ENCODE measurements around the gene C1RL. TPM values are rescaled to one million over a fixed set of nuclear protein-coding genes. Genes with fewer than 3 reads are reported as not detected.

Gene C1RL
- total RNA-seq, 1 donor from 2014 or later = 80.5 TPM

DNA sequence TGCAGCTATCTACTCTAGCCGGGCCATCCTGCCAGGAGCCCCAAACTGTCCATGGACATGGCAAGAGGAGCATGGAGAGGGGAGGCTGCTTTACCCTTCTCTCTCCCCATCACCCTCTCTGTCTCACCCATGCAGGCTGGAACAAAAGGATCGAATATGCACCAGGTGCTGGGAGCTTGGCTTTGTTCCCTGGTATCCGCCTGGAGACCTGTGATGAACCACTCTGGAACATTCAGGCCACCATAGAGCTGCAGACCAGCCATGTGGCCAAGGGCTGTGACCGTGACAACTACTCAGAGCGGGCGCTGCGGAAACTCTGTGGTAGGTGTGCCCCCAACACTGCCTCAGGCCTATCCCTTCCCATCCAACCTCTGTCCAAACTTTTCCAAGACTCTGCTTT is 27.1 kb upstream of the C1RL start:
- Histone ChIP-seq H3K27me3 (ENCODE audit: low read depth) (no peaks in the 10 kb centered on the region), H3K9me3 (no peaks in the 10 kb centered on the region), H3K4me1 (peaks cover 4% of the 10 kb centered on the region), H3K36me3 (peaks cover 31% of the 10 kb centered on the region), H3K27ac (no peak overlapping the region), H3K4me3 (no peak overlapping the region)
- ATAC-seq (no peak), DNase-seq (no peak)
- intact Hi-C loops (cut with DNase I) = no loop called here
- TF ChIP-seq, protein P1, sequence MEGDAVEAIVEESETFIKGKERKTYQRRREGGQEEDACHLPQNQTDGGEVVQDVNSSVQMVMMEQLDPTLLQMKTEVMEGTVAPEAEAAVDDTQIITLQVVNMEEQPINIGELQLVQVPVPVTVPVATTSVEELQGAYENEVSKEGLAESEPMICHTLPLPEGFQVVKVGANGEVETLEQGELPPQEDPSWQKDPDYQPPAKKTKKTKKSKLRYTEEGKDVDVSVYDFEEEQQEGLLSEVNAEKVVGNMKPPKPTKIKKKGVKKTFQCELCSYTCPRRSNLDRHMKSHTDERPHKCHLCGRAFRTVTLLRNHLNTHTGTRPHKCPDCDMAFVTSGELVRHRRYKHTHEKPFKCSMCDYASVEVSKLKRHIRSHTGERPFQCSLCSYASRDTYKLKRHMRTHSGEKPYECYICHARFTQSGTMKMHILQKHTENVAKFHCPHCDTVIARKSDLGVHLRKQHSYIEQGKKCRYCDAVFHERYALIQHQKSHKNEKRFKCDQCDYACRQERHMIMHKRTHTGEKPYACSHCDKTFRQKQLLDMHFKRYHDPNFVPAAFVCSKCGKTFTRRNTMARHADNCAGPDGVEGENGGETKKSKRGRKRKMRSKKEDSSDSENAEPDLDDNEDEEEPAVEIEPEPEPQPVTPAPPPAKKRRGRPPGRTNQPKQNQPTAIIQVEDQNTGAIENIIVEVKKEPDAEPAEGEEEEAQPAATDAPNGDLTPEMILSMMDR (IDR thresholded peaks at IDR 0.05) = no peak

DNA sequence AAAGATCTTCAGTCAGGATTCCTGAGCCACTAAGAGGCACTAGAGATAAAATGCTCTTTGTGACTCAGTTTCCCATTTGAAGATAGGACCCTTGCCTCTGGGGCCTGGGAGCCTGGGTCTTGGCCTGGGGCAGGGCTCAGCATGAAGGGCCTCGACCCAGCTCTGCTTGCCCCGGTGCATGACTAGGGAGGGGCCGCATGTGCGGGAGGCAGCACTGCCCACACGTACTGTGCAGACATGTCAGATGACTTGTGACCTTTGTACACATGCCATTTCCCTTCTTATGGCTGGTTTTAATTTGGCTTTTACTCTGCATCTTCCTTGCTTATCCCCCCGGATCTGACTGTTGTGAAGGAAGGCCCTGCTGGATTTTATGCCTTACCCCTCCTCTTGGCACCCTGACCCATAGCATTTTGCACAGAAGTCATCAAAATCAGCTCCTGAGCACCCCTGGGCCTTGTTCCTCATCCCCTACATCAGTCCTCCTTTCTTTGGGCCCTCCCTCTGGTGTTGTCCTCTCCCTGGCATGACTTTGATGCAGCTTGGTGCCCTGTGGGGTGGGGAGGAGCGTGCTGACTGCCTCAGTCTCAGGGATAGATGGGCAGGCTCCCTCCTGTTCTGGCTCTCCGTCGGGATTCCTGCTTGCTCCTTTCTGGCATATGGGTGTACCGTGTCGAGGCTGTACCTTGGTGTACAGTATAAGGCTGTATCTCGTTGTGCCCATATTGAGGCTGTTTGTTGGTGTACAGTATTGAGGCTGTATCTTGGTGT is 25.6 kb upstream of the C1RL start:
- ATAC-seq = no peak
- H3K4me1 ChIP-seq = peaks cover 7% of the 10 kb centered on the region
- no peaks in the 10 kb centered on the region for H3K27me3 ChIP-seq (ENCODE audit: low read depth)
- H3K27ac ChIP-seq = no peak overlapping the region
- TF ChIP-seq, protein P1 (IDR thresholded peaks at IDR 0.05) = no peak
- no peaks in the 10 kb centered on the region for H3K9me3 ChIP-seq
- DNase-seq = no peak
- H3K4me3 ChIP-seq = no peak overlapping the region
- intact Hi-C loops (cut with DNase I) = no loop called here
- H3K36me3 ChIP-seq = peaks cover 31% of the 10 kb centered on the region

DNA sequence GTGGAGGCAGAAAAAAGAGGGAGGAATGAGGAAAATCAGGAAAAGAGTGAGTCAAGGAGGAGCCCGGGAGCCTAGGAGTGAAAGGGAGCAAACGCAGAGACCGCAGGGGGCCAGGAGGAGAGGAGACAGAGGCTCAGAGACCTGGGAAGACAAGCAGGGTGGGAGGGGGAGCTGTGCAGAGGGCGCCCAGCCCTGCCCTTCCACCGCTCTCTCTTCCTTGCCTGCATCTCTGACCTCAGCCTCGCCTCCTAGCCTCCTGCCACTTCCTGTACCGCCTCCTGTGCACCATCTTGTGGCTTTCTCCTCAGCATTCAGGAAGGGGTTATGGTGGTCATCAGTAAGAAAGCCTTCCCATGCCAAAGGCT is 22.5 kb upstream of the C1RL start:
- intact Hi-C loops (cut with DNase I) = no loop called here
- DNase-seq (no peak), ATAC-seq (no peak)
- peak overlapping the region; percentile 72 for H3K4me3 ChIP-seq
- peaks cover 17% of the 10 kb centered on the region for H3K4me1 ChIP-seq
- peaks cover 22% of the 10 kb centered on the region for H3K36me3 ChIP-seq
- TF ChIP-seq, protein P1 (IDR thresholded peaks at IDR 0.05) = no peak
- H3K9me3 ChIP-seq = no peaks in the 10 kb centered on the region
- H3K27ac ChIP-seq = no peak overlapping the region
- no peaks in the 10 kb centered on the region for H3K27me3 ChIP-seq (ENCODE audit: low read depth)

DNA sequence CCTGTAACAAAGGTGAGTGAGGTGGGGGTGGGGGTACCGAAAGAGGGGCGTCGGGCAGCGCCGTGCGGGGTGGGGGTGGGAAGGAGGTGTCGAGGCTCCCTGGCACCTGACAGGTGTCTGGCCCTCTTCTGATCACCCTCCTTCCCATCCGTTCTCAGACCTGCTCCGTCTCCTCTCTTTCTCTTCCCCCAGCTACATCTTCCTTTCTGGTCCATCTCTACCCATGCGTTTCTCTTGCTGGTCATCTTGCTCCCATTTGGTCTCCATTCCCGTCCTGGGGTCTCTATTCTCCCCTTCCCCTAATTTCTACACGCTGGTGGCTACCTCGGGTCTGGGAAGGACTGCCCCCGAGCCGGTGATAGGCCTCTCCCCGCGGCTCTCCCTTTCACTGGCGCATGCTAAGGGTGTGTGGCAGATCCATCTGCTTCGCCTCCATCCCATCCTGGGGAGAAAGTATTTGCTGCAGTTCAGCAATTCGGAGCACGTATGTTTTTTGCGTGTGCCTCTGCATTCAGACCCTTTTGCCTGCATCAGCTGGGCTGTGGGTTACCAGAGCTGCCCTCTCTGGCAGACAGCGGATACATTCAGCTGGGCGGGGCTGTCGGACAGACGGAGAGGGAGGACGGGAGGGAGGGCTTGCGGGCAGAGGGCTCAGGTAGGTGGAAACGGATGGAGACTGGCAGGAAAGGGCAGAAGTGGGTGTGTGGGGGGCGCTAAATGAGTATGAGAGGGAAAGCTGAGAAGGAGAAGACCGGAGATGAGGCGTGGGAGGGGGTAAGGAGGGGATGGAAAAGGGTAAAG is 21.9 kb upstream of the C1RL start:
- H3K4me3 ChIP-seq = peak overlapping the region; percentile 72
- DNase-seq (peak; percentile 69), ATAC-seq (peak; percentile 59 to 73)
- H3K36me3 ChIP-seq = peaks cover 16% of the 10 kb centered on the region
- no peaks in the 10 kb centered on the region for H3K27me3 ChIP-seq (ENCODE audit: low read depth)
- H3K9me3 ChIP-seq = no peaks in the 10 kb centered on the region
- peaks cover 17% of the 10 kb centered on the region for H3K4me1 ChIP-seq
- intact Hi-C loops (cut with DNase I) = no loop called here
- H3K27ac ChIP-seq = peak overlapping the region; percentile 74
- TF ChIP-seq, protein P1 (IDR thresholded peaks at IDR 0.05) = no peak

DNA sequence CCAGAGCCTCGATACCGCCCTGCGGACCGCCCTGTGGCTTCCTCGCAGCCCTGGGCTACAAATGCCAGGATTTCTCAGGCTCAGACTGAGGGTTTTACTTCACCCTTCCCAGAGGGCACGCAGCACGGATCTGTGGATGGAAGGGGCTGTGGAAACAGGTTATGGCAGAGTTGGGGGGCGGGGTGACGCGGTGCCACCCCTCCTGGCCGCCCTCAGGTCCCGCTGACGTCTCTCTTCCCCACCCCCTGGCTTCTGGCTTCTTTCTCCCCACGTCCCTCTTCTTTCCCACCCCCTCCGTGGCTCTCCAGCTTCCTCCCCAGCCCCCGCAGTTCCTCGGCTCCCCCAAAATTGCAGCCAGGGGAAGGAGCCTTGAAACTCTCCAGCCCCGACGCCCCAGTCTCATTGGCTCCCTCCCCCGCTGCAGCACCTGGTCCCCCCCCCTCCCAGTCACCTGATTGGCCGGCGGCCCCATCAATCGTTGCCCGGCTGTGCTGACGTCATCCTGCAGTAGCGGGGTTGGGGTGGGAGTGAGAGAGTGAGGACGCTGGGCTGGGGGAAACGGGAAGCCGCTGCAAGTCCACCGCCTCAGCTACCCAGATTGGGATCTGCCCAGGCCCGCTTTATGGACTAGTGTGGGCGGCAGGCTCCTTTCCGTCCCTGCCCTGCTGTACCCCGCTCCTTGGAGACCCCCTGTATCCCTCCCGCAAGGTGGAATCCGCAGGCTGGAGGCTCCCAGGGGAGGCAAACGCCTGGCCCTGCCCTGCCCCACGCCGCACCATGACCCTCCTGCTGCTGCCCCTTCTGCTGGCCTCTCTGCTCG is 21.1 kb upstream of the C1RL start, which contains the start of gene CLSTN3:
CLSTN3 (plus strand) TSS at position 500 of the 820 bp plus-strand sequence; CDS start at position 778, 278 bp downstream.
- TF ChIP-seq, protein P1 (IDR thresholded peaks at IDR 0.05) = no peak
- Histone ChIP-seq H3K27me3 (ENCODE audit: low read depth) (no peaks in the 10 kb centered on the region), H3K4me1 (peaks cover 17% of the 10 kb centered on the region), H3K27ac (peak within 1 kb of the TSS; percentile 74), H3K36me3 (peaks cover 8% of the 10 kb centered on the region), H3K4me3 (peak within 1 kb of the TSS; percentile 72), H3K9me3 (no peaks in the 10 kb centered on the region)
- intact Hi-C loops (cut with DNase I) = no loop called here
- peak; percentile 80 for DNase-seq
- ATAC-seq = peak; percentile 92 to 95
